ENCODE data around the gene SPEG. TPM values are rescaled to one million over a fixed set of nuclear protein-coding genes. Genes with fewer than 3 reads are reported as not detected.

The SPEG gene
- total RNA-seq, 6 experiments from 2014 or later, result 0.24 to 1.5 (median 0.48) TPM

- Histone ChIP-seq H3K36me3 (no peaks in the 10 kb centered on the region), H3K9me3 (no peaks in the 10 kb centered on the region), H3K4me3 (peak overlapping the region; percentile 82 to 92 (median 83)), H3K27me3 (no peaks in the 10 kb centered on the region), H3K4me1 (peaks cover 0 to 13% (median 3%) of the 10 kb centered on the region in 4 donors), H3K27ac (peak overlapping the region; percentile 76 to 96 (median 82))
- intact Hi-C loops (cut with DNase I), result no loop called here
- peak; percentile 77 to 85 (median 80) for ATAC-seq
- TF ChIP-seq POLR2A (IDR thresholded peaks at IDR 0.05) (peak; percentile 63), CTCF (IDR thresholded peaks at IDR 0.05) (no peak)
- peak; percentile 91 to 93 (median 92) for DNase-seq
- 2% methylated on average over 15 of the region's 59 CpGs for WGBS (ENCODE audit: insufficient coverage, low coverage, low lambda C conversion rate, missing lambda C conversion rate)
Measured at GRCh38 chr2:219497495-219498279, 63.0 kb downstream of the SPEG start.

- intact Hi-C loops (cut with DNase I), result no loop called here
- Histone ChIP-seq H3K4me1 (peaks cover 0 to 13% (median 3%) of the 10 kb centered on the region in 4 donors), H3K27ac (peak within 1 kb of the TSS; percentile 76 to 96 (median 82)), H3K27me3 (no peaks in the 10 kb centered on the region), H3K4me3 (peak within 1 kb of the TSS; percentile 82 to 92 (median 83)), H3K9me3 (no peaks in the 10 kb centered on the region), H3K36me3 (no peaks in the 10 kb centered on the region)
- ATAC-seq (peak; percentile 88 to 92 (median 90)), DNase-seq (peak; percentile 95 to 98 (median 97))
- TF ChIP-seq POLR2A (IDR thresholded peaks at IDR 0.05) (peak; percentile 52), CTCF (IDR thresholded peaks at IDR 0.05) (peak in 1 of 4 donors; percentile 7)
- 1% methylated on average over 31 of the region's 49 CpGs for WGBS (ENCODE audit: insufficient coverage, low coverage, low lambda C conversion rate, missing lambda C conversion rate)
Measured at GRCh38 chr2:219498280-219499057, 63.8 kb downstream of the SPEG start, which contains the start of gene GMPPA. TSS of gene GMPPA (plus strand) at chr2:219498891. CDS start at chr2:219499976, 1,085 bp downstream.

- intact Hi-C loops (cut with DNase I), result no loop called here
- Histone ChIP-seq H3K27me3 (no peaks in the 10 kb centered on the region), H3K9me3 (no peaks in the 10 kb centered on the region), H3K4me3 (peak overlapping the region; percentile 82 to 92 (median 83)), H3K27ac (peak overlapping the region in 2 of 3 donors; percentile 82 to 96), H3K4me1 (peaks cover 0 to 13% (median 3%) of the 10 kb centered on the region in 4 donors), H3K36me3 (no peaks in the 10 kb centered on the region)
- TF ChIP-seq POLR2A (IDR thresholded peaks at IDR 0.05), result no peak
- TF ChIP-seq CTCF (IDR thresholded peaks at IDR 0.05), result no peak
- ATAC-seq (no peak), DNase-seq (no peak)
- 0% methylated on average over 3 of the region's 3 CpGs for WGBS (ENCODE audit: insufficient coverage, low coverage, low lambda C conversion rate, missing lambda C conversion rate)
Measured at GRCh38 chr2:219499058-219499307, 64.3 kb downstream of the SPEG start.

- peak overlapping the region; percentile 82 to 92 (median 83) for H3K4me3 ChIP-seq
- ATAC-seq (no peak), DNase-seq (no peak)
- H3K27ac ChIP-seq, result no peak overlapping the region
- H3K9me3 ChIP-seq, result no peaks in the 10 kb centered on the region
- WGBS (ENCODE audit: insufficient coverage, low coverage, low lambda C conversion rate, missing lambda C conversion rate), result 38% methylated on average over 1 of the region's 1 CpG
- no peaks in the 10 kb centered on the region for H3K27me3 ChIP-seq
- intact Hi-C loops (cut with DNase I), result no loop called here
- H3K36me3 ChIP-seq, result no peaks in the 10 kb centered on the region
- peaks cover 0 to 13% (median 3%) of the 10 kb centered on the region in 4 donors for H3K4me1 ChIP-seq
- TF ChIP-seq CTCF (IDR thresholded peaks at IDR 0.05) (no peak), POLR2A (IDR thresholded peaks at IDR 0.05) (no peak)
Measured at GRCh38 chr2:219499555-219499954, 64.9 kb downstream of the SPEG start.

All from right lobe of liver (tissue), 6 donors.